Epithelial cell of esophagus (primary cell): ENCODE results near the gene SERAC1.

ENCODE experiments used
- DNase-seq: peaks from one replicate; pipeline ENCODE4 v3.0.0; 2010; ENCODE audit warnings: low read depth
- H3K4me3 ChIP-seq: 2 replicates; pipeline ENCODE4 v1.5.1; 2011; ENCODE audit warnings: mild to moderate bottlenecking, low read length, control low read depth
- CTCF ChIP-seq: IDR thresholded peaks from 2 replicates; pipeline ENCODE4 v1.5.1; 2011; ENCODE audit warnings: low read depth, mild to moderate bottlenecking, low read length, control low read depth, inconsistent platforms; ENCODE audit not compliant: insufficient read depth; ENCODE audit errors: missing control alignments

Gene SERAC1

DNA sequence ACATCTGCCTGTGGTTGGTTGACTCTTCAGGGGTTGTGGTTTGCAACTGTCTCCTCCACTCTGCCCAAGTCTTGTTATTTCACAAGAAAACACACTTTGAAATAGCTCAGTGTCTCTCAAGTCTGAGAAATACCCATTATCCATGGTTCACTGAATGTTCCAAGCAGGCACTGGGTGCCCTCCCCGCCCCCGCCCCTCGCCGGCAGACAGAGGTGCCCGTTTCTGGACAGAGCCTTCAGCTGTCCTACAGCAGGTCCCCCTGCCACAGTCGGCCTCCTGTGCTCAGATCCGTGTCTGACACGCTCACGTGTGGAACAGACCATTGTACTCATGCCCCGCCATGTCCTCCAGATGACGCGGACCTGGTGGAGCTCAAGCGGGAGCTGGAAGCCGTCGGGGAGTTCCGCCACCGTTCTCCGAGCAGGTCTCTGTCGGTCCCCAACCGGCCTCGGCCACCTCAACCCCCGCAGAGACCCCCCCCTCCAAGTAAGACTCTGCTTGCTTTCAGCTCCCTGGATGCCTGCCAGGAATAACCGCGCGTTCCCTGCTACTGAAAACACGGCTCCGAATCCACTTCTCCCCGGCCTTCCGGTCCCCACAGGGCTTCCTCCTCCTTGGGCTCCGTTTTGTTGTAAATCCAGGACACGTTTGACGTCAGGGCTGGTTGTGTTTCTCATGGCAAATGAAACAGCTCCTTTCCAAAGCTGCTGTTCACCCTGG is 81.4 kb downstream of the SERAC1 start:
- H3K4me3 ChIP-seq: no peak overlapping the region
- no peak for TF ChIP-seq CTCF
- DNase-seq: no peak

DNA sequence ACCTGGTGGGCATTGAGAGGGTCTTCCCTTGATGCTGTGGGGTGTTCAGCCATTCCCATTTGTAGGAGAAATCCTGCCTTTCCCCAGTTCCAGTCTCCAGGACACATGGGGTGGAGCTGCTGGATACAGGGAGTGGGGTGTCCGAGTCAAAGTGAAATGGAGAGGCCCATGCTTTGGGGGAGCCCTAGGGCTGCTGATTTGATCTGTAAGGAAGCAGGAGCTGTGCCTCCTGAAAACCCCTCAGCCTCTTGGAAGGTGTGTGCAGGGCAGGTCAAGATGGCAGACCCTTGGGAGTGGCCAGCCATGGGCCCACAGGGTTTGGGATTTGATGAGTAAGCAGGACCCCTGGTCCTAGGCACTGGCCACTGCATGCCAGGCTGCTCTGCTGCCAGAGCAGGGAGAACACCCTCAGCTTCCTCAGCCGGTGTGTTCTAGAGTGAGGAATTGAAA is 82.0 kb downstream of the SERAC1 start:
- TF ChIP-seq CTCF: no peak
- H3K4me3 ChIP-seq: no peak overlapping the region
- no peak for DNase-seq

GRCh38 chr6:158085261-158086053 is 82.6 kb downstream of the SERAC1 start:
- TF ChIP-seq CTCF: no peak
- H3K4me3 ChIP-seq: no peak overlapping the region
- no peak for DNase-seq

GRCh38 chr6:158083455-158084325 is 84.4 kb downstream of the SERAC1 start:
- peak; percentile 4 for DNase-seq
- no peak overlapping the region for H3K4me3 ChIP-seq
- no peak for TF ChIP-seq CTCF

DNA sequence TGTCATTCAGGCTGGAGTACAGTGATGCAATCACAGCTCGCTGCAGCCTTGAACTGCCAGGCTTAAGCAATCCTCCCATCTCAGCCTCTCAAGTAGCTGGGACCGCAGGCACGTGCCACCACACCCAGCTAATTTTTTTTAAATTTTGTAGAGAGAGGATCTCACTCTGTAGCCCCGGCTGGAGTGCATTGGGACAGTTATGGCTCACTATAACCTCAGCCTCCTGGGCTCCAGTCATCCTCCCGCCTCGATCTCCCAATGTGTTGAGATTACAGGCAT is 86.5 kb downstream of the SERAC1 start:
- DNase-seq: peak; percentile 16
- no peak overlapping the region for H3K4me3 ChIP-seq

More for the DNA sequence above, 86.5 kb downstream of the SERAC1 start:
- TF ChIP-seq CTCF: no peak
